ENCODE results near the gene CCR5AS.
A peak's percentile ranks its signal among the peaks of the same experiment; 100 is the strongest.

The CCR5AS gene

GRCh38 chr3:46383211-46383950 lies 23.5 kb downstream of the CCR5AS start:
- no peak overlapping the region for H3K4me2 ChIP-seq (replicated peaks; ENCODE audit: extremely low read depth, low read length, poor library complexity, severe bottlenecking)
- no peak overlapping the region for H3K4me3 Mint-ChIP-seq
- DNase-seq: no peak
- H3K9me3 ChIP-seq (replicated peaks in 1 of 2; ENCODE audit: control insufficient read depth in 1 of 2, insufficient read depth in 1 of 2, low read length in 2 of 2): peaks cover 0 to 9% of the 10 kb centered on the region in 2 donors
- no peaks in the 10 kb centered on the region for H3K79me2 ChIP-seq (ENCODE audit: insufficient read depth, low read length)
- no peak overlapping the region for H3K9ac ChIP-seq (ENCODE audit: insufficient read depth, low read length, poor library complexity, severe bottlenecking)
- peak overlapping the region in 1 of 7 donors; percentile 37 for H3K27ac Mint-ChIP-seq
- peak overlapping the region; percentile 46 for H2AFZ ChIP-seq (ENCODE audit: insufficient read depth, low read depth, low read length, poor library complexity, severe bottlenecking)
- H3K36me3 ChIP-seq (replicated peaks in 1 of 2; ENCODE audit: control insufficient read depth in 1 of 2, insufficient read depth in 2 of 2, low read length in 2 of 2): no peaks in the 10 kb centered on the region
- H3K9me3 Mint-ChIP-seq: peaks cover 0 to 2% (median 0%) of the 10 kb centered on the region in 7 donors
- H3K27me3 Mint-ChIP-seq (ENCODE audit: low read depth in 3 of 3): no peaks in the 10 kb centered on the region
- no peak overlapping the region for H3K4me3 ChIP-seq (replicated peaks in 1 of 3; ENCODE audit: low read depth in 2 of 3, low read length in 3 of 3)
- intact Hi-C loops (cut with micrococcal nuclease): loop anchor here in 1 of 2 donors (5.0 kb wide), 1 partner anchor 59 kb away; no protein-coding TSS in a partner anchor
- H3K27me3 ChIP-seq (ENCODE audit: control insufficient read depth in 2 of 2, insufficient read depth in 2 of 2, low read length in 2 of 2): no peaks in the 10 kb centered on the region
- WGBS (ENCODE audit: insufficient coverage): 20% methylated on average over 1 of the region's 6 CpGs
- H3K27ac ChIP-seq (ENCODE audit: low read depth in 1 of 2, low read length in 2 of 2): no peak overlapping the region
- H4K20me1 ChIP-seq (ENCODE audit: insufficient read depth, low read length): no peaks in the 10 kb centered on the region
- peaks cover 37% of the 10 kb centered on the region for H3K4me1 Mint-ChIP-seq
- no peaks in the 10 kb centered on the region for H3K36me3 Mint-ChIP-seq
- no peak for TF ChIP-seq CTCF (IDR thresholded peaks at IDR 0.05)
- H3K4me1 ChIP-seq (ENCODE audit: control insufficient read depth in 1 of 2, insufficient read depth in 2 of 2, low read length in 2 of 2): peaks cover 31 to 35% of the 10 kb centered on the region in 2 donors

- no peaks in the 10 kb centered on the region for H3K36me3 ChIP-seq (replicated peaks in 1 of 2; ENCODE audit: control insufficient read depth in 1 of 2, insufficient read depth in 2 of 2, low read length in 2 of 2)
- H3K4me1 ChIP-seq (ENCODE audit: control insufficient read depth in 1 of 2, insufficient read depth in 2 of 2, low read length in 2 of 2): peaks cover 32 to 37% of the 10 kb centered on the region in 2 donors
- no peaks in the 10 kb centered on the region for H4K20me1 ChIP-seq (ENCODE audit: insufficient read depth, low read length)
- no peak overlapping the region for H3K4me2 ChIP-seq (replicated peaks; ENCODE audit: extremely low read depth, low read length, poor library complexity, severe bottlenecking)
- Mint-ChIP-seq H3K27ac (no peak overlapping the region), H3K4me3 (no peak overlapping the region), H3K27me3 (ENCODE audit: low read depth in 3 of 3) (peaks cover 0 to 2% (median 0%) of the 10 kb centered on the region in 3 donors), H3K9me3 (peaks cover 0 to under 1% (median 0%) of the 10 kb centered on the region in 7 donors), H3K4me1 (peaks cover 39% of the 10 kb centered on the region), H3K36me3 (no peaks in the 10 kb centered on the region)
- intact Hi-C loops (cut with micrococcal nuclease): loop anchor here in 1 of 2 donors (5.0 kb wide), 1 partner anchor 61 kb away; no protein-coding TSS in a partner anchor
- no CpG with 5 or more reads among the region's 3 CpGs for WGBS (ENCODE audit: insufficient coverage)
- no peaks in the 10 kb centered on the region for H3K27me3 ChIP-seq (ENCODE audit: control insufficient read depth in 2 of 2, insufficient read depth in 2 of 2, low read length in 2 of 2)
- no peaks in the 10 kb centered on the region for H3K9me3 ChIP-seq (replicated peaks in 1 of 2; ENCODE audit: control insufficient read depth in 1 of 2, insufficient read depth in 1 of 2, low read length in 2 of 2)
- TF ChIP-seq CTCF (IDR thresholded peaks at IDR 0.05): no peak
- no peak overlapping the region for H3K27ac ChIP-seq (ENCODE audit: low read depth in 1 of 2, low read length in 2 of 2)
- H3K4me3 ChIP-seq (replicated peaks in 1 of 3; ENCODE audit: low read depth in 2 of 3, low read length in 3 of 3): no peak overlapping the region
- H2AFZ ChIP-seq (ENCODE audit: insufficient read depth, low read depth, low read length, poor library complexity, severe bottlenecking): no peak overlapping the region
- H3K79me2 ChIP-seq (ENCODE audit: insufficient read depth, low read length): no peaks in the 10 kb centered on the region
- H3K9ac ChIP-seq (ENCODE audit: insufficient read depth, low read length, poor library complexity, severe bottlenecking): no peak overlapping the region
- no peak for DNase-seq
Measured at GRCh38 chr3:46381625-46382024, 25.2 kb downstream of the CCR5AS start.

Measured in CD14-positive monocyte (primary cell).